Astrocyte of the cerebellum (primary cell): Measurements from ENCODE around the gene VWA1.
"Not testable (repeated sequence)": the region's sequence is repeated elsewhere in the genome, so short reads cannot be mapped to it uniquely, and the experiment has no call there.

ENCODE experiments used
- DNase-seq: peaks from one replicate; pipeline ENCODE4 v3.0.0-alpha.2; 2011; ENCODE audit warnings: low read depth
- H3K4me3 ChIP-seq: 2 replicates; pipeline ENCODE4 v1.5.1; 2011; ENCODE audit warnings: mild to moderate bottlenecking, low read depth, low read length, moderate library complexity
- in situ Hi-C: cut with HindIII; loops from 2 replicates; pipeline ENCODE4 v1.10.0; 2017; ENCODE audit warnings: low sequenced_read_pairs
- TF ChIP-seq, protein P1 (sequence below): IDR thresholded peaks from 2 replicates; pipeline ENCODE4 v1.5.1; 2012; ENCODE audit warnings: low read length, low read depth, moderate library complexity, mild to moderate bottlenecking; ENCODE audit errors: missing control alignments

VWA1 gene

DNA sequence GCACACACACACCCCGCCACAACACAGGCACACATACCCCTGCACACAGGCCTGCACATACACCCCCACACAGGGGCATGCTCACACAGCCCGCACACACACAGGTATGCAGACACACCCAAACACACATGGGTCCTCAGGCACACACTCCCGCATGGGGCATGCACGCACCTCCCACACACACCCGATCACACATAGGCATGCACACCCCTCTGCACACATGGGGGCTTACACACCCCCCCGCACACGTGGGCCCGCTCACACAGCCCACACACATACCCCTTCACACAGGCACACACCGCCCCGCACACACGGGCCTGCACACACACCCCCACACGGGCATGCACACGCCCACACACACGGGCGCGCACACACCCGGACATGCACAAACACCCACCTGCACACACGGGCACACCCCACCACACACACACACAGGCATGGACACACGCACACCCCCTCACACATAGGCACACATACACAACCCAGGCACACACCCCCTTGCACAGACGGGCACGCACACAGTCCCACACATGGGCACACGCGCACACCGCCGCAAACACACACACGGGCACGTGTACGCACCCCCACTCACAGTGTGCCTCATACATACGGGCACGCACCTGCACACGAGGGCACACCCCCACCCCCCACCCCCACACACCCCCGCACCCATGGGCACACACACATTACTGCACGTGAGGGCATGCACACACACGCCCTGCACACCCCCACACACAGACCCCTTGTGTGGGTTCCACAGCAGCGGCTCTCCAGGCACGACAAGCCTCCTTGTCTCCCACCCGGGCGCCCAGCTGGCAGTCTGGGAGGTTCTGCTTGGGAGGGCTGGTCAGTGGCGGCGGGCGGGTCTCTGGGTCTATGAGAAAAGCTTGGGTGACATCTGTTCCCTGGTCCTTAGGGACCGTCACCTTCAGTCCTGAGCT is 44.3 kb downstream of the VWA1 start:
- in situ Hi-C loops, result no loop called here
- TF ChIP-seq, protein P1, sequence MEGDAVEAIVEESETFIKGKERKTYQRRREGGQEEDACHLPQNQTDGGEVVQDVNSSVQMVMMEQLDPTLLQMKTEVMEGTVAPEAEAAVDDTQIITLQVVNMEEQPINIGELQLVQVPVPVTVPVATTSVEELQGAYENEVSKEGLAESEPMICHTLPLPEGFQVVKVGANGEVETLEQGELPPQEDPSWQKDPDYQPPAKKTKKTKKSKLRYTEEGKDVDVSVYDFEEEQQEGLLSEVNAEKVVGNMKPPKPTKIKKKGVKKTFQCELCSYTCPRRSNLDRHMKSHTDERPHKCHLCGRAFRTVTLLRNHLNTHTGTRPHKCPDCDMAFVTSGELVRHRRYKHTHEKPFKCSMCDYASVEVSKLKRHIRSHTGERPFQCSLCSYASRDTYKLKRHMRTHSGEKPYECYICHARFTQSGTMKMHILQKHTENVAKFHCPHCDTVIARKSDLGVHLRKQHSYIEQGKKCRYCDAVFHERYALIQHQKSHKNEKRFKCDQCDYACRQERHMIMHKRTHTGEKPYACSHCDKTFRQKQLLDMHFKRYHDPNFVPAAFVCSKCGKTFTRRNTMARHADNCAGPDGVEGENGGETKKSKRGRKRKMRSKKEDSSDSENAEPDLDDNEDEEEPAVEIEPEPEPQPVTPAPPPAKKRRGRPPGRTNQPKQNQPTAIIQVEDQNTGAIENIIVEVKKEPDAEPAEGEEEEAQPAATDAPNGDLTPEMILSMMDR, result no peak
- DNase-seq, result no peak
- H3K4me3 ChIP-seq, result no peak overlapping the region

DNA sequence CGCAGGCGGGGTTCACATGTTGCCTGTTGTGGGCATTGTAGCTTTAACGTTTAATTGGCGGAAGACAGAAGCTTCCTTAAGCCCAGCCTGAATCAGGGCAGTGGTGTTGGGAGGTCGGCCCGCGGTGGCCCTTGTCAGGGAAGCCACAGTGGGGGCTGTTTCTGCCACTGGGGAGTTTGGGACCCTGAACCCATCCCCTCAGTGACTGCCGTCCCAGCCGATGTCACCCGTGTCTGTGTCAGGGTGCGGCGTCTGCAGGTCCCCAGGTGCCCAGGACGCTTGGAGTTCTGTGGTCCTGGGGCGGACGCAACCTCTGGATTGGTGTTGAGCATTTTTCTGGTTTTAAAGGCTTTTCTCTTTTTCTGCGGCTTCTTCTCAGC is 45.0 kb downstream of the VWA1 start:
- H3K4me3 ChIP-seq, in situ Hi-C loops, DNase-seq: not testable (repeated sequence)

DNA sequence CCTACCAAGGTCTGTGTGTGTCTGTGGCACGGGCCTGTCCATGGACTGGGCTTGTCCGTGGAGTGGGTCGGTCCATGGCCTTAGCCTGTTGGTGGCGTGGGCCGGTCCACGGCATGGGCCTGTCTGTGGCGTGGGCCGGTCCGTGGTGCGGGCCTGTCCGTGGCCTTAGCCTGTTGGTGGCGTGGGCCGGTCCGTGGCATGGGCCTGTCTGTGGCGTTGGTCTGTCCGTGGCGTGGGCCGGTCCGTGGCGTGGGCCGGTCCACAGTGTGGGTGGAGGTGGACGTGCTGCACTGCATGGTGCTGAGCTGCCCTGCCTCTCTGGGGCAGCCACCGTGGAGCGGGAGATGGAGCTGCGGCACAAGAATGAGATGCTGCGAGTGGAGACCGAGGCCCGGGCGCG is 46.3 kb downstream of the VWA1 start:
- DNase-seq, in situ Hi-C loops, H3K4me3 ChIP-seq: not testable (repeated sequence)

DNA sequence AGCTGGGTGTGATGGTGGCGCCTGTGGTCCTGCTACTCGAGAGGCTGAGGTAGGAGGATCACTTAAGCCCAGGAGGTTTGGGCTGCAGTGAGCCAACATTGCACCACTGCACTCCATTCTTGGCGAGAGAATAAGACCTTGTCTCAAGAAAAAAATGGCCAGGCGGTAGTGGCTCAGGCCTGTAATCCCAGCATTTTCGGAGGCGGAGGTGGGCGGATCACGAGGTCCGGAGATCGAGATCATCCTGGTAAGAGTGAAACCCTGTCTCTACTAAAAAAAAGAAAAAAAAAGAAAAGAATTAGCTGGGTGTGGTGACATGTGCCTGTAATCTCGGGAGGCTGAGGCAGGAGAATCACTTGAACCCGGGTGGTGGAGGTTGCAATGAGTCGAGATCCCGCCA is 47.4 kb downstream of the VWA1 start:
- no peak overlapping the region for H3K4me3 ChIP-seq
- TF ChIP-seq, protein P1, result no peak
- in situ Hi-C loops, result no loop called here
- no peak for DNase-seq

DNA sequence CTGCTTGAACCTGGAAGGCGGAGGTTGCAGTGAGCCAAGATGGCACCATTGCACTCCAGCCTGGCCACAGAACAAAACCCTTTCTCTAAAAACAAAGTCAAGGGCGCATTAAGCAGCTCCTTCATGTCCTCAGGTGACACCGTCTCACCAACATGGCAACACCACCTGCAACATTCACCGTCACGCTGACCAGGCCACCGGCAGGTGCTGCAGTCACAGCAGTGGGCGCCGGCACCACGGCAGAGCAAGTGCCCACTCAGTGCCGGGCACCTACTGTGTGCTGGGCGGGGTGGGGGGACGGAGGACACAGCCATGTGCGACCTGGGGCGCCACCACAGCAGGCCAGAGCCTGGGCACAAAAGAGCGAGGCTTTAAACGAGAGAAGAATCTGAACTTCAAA is 48.2 kb downstream of the VWA1 start:
- DNase-seq, result no peak
- in situ Hi-C loops, result no loop called here
- TF ChIP-seq, protein P1, result no peak
- H3K4me3 ChIP-seq, result no peak overlapping the region

DNA sequence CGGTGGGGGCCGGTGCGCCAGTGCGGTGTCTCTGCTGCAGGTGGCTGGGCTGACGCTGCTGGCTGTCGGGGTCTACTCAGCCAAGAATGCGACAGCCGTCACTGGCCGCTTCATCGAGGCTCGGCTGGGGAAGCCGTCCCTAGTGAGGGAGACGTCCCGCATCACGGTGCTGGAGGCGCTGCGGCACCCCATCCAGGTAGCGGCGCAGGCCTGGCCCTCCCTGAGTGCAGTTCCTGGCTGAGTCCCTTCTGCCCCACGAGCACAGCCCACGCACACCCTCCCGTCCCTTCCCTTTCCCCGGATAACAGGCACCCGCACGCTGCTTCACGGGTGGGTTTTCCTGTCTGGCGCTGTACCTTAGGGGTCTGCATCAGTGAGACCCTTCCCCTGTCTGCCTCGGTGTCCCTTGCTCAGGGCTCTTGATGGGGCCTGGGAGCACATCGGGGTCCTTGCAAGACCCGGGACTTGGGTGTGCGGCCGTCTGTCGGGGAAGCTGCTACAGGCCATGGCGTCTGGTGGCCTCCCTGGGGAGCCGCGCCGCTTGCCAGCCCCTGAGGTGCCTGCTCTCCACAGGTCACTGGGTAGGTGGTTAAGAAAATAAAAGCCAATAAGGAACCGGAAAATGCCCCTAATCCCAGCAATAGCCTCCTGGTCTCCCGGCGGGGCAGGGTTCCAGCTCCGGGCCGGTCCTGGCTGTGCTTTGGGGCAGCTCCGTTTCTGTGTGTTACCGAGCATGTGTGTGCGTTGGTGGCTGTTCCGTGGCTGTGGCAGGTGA is 49.7 kb downstream of the VWA1 start:
- H3K4me3 ChIP-seq, in situ Hi-C loops, DNase-seq: not testable (repeated sequence)

DNA sequence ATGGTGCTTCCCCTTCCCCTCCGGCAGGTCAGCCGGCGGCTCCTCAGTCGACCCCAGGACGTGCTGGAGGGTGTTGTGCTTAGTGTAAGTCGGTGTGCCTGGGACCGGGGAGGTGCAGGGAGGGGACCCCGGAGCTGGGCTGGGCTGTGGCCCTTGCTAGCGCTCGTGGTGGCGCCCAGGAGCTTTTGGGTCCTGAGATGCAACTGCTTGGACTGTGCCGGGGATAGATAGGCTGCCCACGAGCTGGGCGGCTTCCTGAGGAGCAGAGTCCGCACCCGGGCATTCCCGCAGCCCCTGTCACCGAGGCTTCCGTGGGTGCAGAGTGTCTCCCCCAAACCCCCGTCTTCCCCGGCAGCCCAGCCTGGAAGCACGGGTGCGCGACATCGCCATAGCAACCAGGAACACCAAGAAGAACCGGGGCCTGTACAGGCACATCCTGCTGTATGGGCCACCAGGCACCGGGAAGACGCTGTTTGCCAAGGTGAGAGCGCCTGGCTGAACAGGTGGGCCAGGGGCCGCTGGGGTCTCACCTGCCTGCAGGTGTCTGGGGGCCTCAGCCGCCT is 50.3 kb downstream of the VWA1 start:
- DNase-seq, in situ Hi-C loops, H3K4me3 ChIP-seq: not testable (repeated sequence)

DNA sequence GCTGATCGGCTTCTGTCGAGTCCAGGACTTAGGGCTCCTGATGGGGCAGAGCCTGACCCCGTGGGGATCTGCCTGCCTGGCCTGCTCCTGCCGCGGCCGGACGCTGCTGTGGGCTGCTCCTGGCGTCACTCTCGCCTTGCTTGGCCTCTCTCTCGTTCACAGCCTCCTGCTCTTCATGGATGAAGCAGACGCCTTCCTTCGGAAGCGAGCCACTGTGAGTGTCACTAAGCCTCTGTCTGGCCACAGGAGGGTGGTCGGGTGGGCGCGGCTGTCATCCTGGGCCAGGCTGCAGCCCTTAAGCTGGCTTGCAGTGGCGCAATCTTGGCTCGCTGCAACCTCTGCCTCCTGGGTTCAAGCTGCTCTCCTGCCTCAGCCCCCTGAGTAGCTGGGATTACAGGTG is 52.2 kb downstream of the VWA1 start:
- TF ChIP-seq, protein P1, result no peak
- H3K4me3 ChIP-seq, result no peak overlapping the region
- DNase-seq, result no peak
- in situ Hi-C loops, result no loop called here
